Panc1 (cell line): ENCODE results near the gene SERTAD2. TPM values are rescaled to one million over a fixed set of nuclear protein-coding genes. Genes with fewer than 3 reads are reported as not detected.

ENCODE experiments used
- ATAC-seq: fragments of 200-7000 bp; cut with Tn5 transposase; 2 replicates; pipeline ENCODE4 v1.9.1; 2020; ENCODE audit warnings: mild to moderate bottlenecking, moderate library complexity
- BruUV-seq: library from RNA; stranded (reverse); fragments of 400-500 nt; replicated peaks from 2 replicates; lab custom pipeline; 2021; lab: Mats Ljungman, UMichigan
- CTCF ChIA-PET: fragments of 300-600 bp; sonication (Branson Sonifier 250); formaldehyde crosslinking; loops from one replicate; lab custom pipeline; 2022; ENCODE audit warnings: antibody characterized with exemption; lab: Charles Lee
- POLR2A ChIA-PET: fragments of 300-600 bp; sonication (Branson Sonifier 250); formaldehyde crosslinking; loops from one replicate; lab custom pipeline; 2022; ENCODE audit warnings: antibody characterized with exemption; lab: Charles Lee
- DNase-seq: peaks from one replicate; pipeline ENCODE4 v3.0.0-alpha.2; 2010; ENCODE audit warnings: low read depth, low spot score
- H3K27ac ChIP-seq: 2 replicates; pipeline ENCODE4 v1.5.1; 2011; ENCODE audit warnings: mild to moderate bottlenecking, low read length, inconsistent platforms
- H3K27me3 ChIP-seq: fragments of 200-500 bp; sonication (Bioruptor generic); 2 replicates; pipeline ENCODE4 v1.6.0; 2014; ENCODE audit warnings: low read length, inconsistent platforms; ENCODE audit not compliant: control insufficient read depth, insufficient read depth
- H3K36me3 ChIP-seq: fragments of 200-500 bp; sonication (Bioruptor generic); 2 replicates; pipeline ENCODE4 v1.5.1; 2014; ENCODE audit warnings: inconsistent platforms, mild to moderate bottlenecking, low read length, moderate library complexity; ENCODE audit not compliant: control insufficient read depth, insufficient read depth
- H3K4me1 ChIP-seq: 2 replicates; pipeline ENCODE4 v1.5.1; 2011; ENCODE audit warnings: inconsistent platforms, mild to moderate bottlenecking, low read length, moderate library complexity; ENCODE audit not compliant: control insufficient read depth, insufficient read depth
- H3K4me3 ChIP-seq, 2 experiments: 2 replicates each; pipeline ENCODE4 v1.5.1; 2011 to 2012; ENCODE audit warnings: low read depth in 2 of 2, low read length in 2 of 2, mild to moderate bottlenecking in 2 of 2, inconsistent platforms in 1 of 2, moderate library complexity in 1 of 2
- H3K9me3 ChIP-seq: fragments of 200-500 bp; sonication (Bioruptor generic); 2 replicates; pipeline ENCODE4 v1.5.1; 2014; ENCODE audit warnings: low read depth, mild to moderate bottlenecking, inconsistent platforms, low read length, moderate library complexity; ENCODE audit not compliant: control insufficient read depth, insufficient read depth
- POLR2AphosphoS5 ChIP-seq: IDR thresholded peaks from 2 replicates; pipeline ENCODE4 v1.6.1; 2012; ENCODE audit warnings: mild to moderate bottlenecking, low read depth, low read length, moderate library complexity
- SIN3A ChIP-seq: IDR thresholded peaks from 2 replicates; pipeline ENCODE4 v1.6.1; 2012; ENCODE audit warnings: low read depth, mild to moderate bottlenecking, low read length, moderate library complexity, borderline replicate concordance; ENCODE audit not compliant: insufficient read depth
- TCF7L2 ChIP-seq: IDR thresholded peaks from 2 replicates; pipeline ENCODE4 v1.6.1; 2011; ENCODE audit warnings: mild to moderate bottlenecking, low read depth, low read length, inconsistent platforms
- in situ Hi-C: cut with HindIII; loops from 2 replicates; pipeline ENCODE4 v1.10.0; 2016; ENCODE audit warnings: low sequenced_read_pairs, low pct_unique_long_range_greater_than_20kb
- intact Hi-C: fragments of 100-400 bp; cut with micrococcal nuclease; formaldehyde crosslinking; loops from one replicate; pipeline ENCODE4 v1.10.0; 2022; ENCODE audit not compliant: unreplicated experiment
- total RNA-seq: library from RNA; stranded (reverse); gene quantifications from one replicate; pipeline ENCODE4 v1.2.1, GENCODE V29; 2021; ENCODE audit not compliant: unreplicated experiment
- TF ChIP-seq, protein P1 (sequence below): fragments of 450-650 bp; IDR thresholded peaks from 2 replicates; pipeline ENCODE4 v1.5.1; 2017; ENCODE audit warnings: mild to moderate bottlenecking
- TF ChIP-seq, protein P2 (sequence below), 2 experiments: IDR thresholded peaks; 2 replicates each; pipeline ENCODE4 v1.6.1; 2011 to 2012; ENCODE audit warnings: low read depth in 2 of 2, control low read depth in 1 of 2, low read length in 1 of 2, mild to moderate bottlenecking in 1 of 2, moderate library complexity in 1 of 2; ENCODE audit not compliant: insufficient read depth in 1 of 2

Gene SERTAD2
- total RNA-seq, 1 experiment from 2014 or later, result 24.3 TPM

DNA sequence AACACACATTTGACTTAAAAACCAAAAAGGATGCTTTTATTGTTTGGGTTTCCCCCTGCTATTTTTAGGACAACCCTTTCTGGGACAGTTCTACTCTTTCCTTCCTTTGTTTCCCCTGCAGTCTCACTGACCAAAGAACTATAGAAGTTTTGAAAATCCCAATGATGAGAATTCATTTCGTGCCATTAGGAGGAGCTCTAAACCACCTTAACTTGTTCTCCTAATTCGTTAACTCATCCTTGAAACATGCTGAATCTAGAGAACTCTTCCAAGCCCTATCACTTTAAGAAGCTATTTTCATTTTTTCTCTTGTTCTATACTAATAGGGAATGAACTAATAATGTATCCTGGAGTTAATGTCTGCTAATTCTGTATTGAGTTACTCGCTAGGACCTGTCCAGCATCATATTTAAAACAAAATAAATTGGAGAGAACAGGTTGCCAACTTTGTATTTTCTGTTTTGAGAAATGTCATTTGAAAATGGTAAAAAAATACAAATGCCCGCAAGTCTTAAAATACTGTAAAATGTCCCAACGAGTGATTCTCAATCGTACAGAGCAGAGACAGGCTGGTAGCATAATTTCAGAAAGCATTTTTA lies 66.7 kb downstream of the SERTAD2 start:
- ChIA-PET POLR2A (no interaction called here), CTCF (interaction anchor here (0.6 to 1.4 kb wide), 5 partner anchors 18 to 368 kb away, joined by 3 to 4 read pairs (median 3); no protein-coding TSS in a partner anchor)
- Histone ChIP-seq H3K4me1 (no peaks in the 10 kb centered on the region), H3K36me3 (peaks cover 16% of the 10 kb centered on the region), H3K9me3 (no peaks in the 10 kb centered on the region), H3K27me3 (no peaks in the 10 kb centered on the region), H3K4me3 (no peak overlapping the region), H3K27ac (no peak overlapping the region)
- BruUV-seq, result no TSS peak
- DNase-seq, result peak; percentile 36
- ATAC-seq, result no peak
- in situ Hi-C loops, result no loop called here
- intact Hi-C loops, result loop anchor here (5.0 kb wide), 1 partner anchor 285 kb away; no protein-coding TSS in a partner anchor
- TF ChIP-seq POLR2AphosphoS5, result no peak
- TF ChIP-seq, protein P1, sequence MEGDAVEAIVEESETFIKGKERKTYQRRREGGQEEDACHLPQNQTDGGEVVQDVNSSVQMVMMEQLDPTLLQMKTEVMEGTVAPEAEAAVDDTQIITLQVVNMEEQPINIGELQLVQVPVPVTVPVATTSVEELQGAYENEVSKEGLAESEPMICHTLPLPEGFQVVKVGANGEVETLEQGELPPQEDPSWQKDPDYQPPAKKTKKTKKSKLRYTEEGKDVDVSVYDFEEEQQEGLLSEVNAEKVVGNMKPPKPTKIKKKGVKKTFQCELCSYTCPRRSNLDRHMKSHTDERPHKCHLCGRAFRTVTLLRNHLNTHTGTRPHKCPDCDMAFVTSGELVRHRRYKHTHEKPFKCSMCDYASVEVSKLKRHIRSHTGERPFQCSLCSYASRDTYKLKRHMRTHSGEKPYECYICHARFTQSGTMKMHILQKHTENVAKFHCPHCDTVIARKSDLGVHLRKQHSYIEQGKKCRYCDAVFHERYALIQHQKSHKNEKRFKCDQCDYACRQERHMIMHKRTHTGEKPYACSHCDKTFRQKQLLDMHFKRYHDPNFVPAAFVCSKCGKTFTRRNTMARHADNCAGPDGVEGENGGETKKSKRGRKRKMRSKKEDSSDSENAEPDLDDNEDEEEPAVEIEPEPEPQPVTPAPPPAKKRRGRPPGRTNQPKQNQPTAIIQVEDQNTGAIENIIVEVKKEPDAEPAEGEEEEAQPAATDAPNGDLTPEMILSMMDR, result peak; percentile 68; the same call in 1 of the 2 replicates
- TF ChIP-seq, protein P2, sequence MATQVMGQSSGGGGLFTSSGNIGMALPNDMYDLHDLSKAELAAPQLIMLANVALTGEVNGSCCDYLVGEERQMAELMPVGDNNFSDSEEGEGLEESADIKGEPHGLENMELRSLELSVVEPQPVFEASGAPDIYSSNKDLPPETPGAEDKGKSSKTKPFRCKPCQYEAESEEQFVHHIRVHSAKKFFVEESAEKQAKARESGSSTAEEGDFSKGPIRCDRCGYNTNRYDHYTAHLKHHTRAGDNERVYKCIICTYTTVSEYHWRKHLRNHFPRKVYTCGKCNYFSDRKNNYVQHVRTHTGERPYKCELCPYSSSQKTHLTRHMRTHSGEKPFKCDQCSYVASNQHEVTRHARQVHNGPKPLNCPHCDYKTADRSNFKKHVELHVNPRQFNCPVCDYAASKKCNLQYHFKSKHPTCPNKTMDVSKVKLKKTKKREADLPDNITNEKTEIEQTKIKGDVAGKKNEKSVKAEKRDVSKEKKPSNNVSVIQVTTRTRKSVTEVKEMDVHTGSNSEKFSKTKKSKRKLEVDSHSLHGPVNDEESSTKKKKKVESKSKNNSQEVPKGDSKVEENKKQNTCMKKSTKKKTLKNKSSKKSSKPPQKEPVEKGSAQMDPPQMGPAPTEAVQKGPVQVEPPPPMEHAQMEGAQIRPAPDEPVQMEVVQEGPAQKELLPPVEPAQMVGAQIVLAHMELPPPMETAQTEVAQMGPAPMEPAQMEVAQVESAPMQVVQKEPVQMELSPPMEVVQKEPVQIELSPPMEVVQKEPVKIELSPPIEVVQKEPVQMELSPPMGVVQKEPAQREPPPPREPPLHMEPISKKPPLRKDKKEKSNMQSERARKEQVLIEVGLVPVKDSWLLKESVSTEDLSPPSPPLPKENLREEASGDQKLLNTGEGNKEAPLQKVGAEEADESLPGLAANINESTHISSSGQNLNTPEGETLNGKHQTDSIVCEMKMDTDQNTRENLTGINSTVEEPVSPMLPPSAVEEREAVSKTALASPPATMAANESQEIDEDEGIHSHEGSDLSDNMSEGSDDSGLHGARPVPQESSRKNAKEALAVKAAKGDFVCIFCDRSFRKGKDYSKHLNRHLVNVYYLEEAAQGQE (IDR thresholded peaks at IDR 0.05; ENCODE audit: insufficient read depth in 1 of 2, low read depth in 2 of 2, low read length in 1 of 2), result no peak

DNA sequence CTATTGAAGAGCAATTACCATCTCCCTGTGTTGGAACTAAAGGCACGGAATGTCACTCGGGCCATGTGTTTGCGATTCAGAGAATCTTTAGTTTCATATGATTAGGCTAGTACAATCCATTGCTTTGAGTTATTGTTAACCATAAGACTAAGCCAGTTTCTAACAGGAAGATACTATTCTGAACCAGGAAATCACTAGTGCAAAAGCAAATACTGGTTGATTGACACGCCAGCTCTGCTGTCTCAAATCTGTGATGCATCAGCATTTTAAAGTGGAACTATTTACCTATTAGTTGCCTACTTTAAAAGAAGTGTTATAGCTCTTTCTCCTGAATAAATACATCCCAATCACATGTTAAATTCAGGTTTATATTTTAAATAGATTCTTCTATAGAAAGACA lies 67.7 kb downstream of the SERTAD2 start:
- TF ChIP-seq TCF7L2 (no peak), POLR2AphosphoS5 (no peak), SIN3A (no peak)
- TF ChIP-seq, protein P1, result no peak
- TF ChIP-seq, protein P2 (IDR thresholded peaks at IDR 0.05; ENCODE audit: insufficient read depth in 1 of 2, low read depth in 2 of 2, low read length in 1 of 2), result no peak
- no peak for ATAC-seq
- ChIA-PET CTCF (interaction anchor here (0.7 to 1.4 kb wide), 3 partner anchors 46 to 60 kb away, joined by 3 to 4 read pairs (median 3); no protein-coding TSS in a partner anchor), POLR2A (no interaction called here)
- in situ Hi-C loops (no loop called here), intact Hi-C loops (loop anchor here (5.0 kb wide), 1 partner anchor 286 kb away; no protein-coding TSS in a partner anchor)
- peaks cover 16% of the 10 kb centered on the region for H3K36me3 ChIP-seq
- no TSS peak for BruUV-seq
- no peaks in the 10 kb centered on the region for H3K27me3 ChIP-seq
- H3K4me3 ChIP-seq, result no peak overlapping the region
- no peaks in the 10 kb centered on the region for H3K9me3 ChIP-seq
- DNase-seq, result no peak
- no peak overlapping the region for H3K27ac ChIP-seq
- no peaks in the 10 kb centered on the region for H3K4me1 ChIP-seq
